Left ventricle myocardium superior (tissue), 1 donor: ENCODE measurements around the gene SLC12A1. TPM values are rescaled to one million over a fixed set of nuclear protein-coding genes. Genes with fewer than 3 reads are reported as not detected.
"Not testable (repeated sequence)": the region's sequence is repeated elsewhere in the genome, so short reads cannot be mapped to it uniquely, and the experiment has no call there.

Source experiments
- ATAC-seq: fragments of 200-7000 bp; cut with Tn5 transposase; one replicate; pipeline ENCODE4 v1.9.1; 2020; ENCODE audit warnings: mild to moderate bottlenecking, moderate library complexity
- DNase-seq: peaks from one replicate; pipeline ENCODE4 v3.0.0-alpha.2; 2020
- intact Hi-C: fragments of 100-400 bp; cut with micrococcal nuclease; formaldehyde crosslinking; loops from one replicate; pipeline ENCODE4 v1.11.0; 2022
- total RNA-seq: library from RNA; stranded (reverse); fragmentation: NEBNext Ultra II Directional; extraction: Animal tissue kit (Norgen Biotek cat#: 25700); gene quantifications from one replicate; pipeline ENCODE4 v1.2.1, GENCODE V29; 2021
- donor health status: DM: no; HTN: yes; CAD: no; lungs with severe emphysema.

The SLC12A1 gene
- total RNA-seq, 1 donor from 2014 or later, result not detected

- intact Hi-C loops, result no loop called here
- no peak for ATAC-seq
- no peak for DNase-seq
Observed at GRCh38 chr15:48292458-48292857, 86.4 kb downstream of the SLC12A1 start.

GRCh38 chr15:48297668-48298067 lies 91.6 kb downstream of the SLC12A1 start:
- DNase-seq, result no peak
- intact Hi-C loops, result no loop called here
- ATAC-seq, result no peak

GRCh38 chr15:48298914-48299313 lies 92.8 kb downstream of the SLC12A1 start:
- no peak for ATAC-seq
- no peak for DNase-seq
- intact Hi-C loops, result no loop called here

GRCh38 chr15:48300038-48300437 lies 93.9 kb downstream of the SLC12A1 start:
- intact Hi-C loops, result no loop called here
- DNase-seq, result no peak

GRCh38 chr15:48304398-48304797 lies 98.3 kb downstream of the SLC12A1 start:
- DNase-seq (no peak), ATAC-seq (no peak)
- intact Hi-C loops, result no loop called here

More at GRCh38 chr15:48300038-48300437, 93.9 kb downstream of the SLC12A1 start:
- ATAC-seq, result no peak

DNA sequence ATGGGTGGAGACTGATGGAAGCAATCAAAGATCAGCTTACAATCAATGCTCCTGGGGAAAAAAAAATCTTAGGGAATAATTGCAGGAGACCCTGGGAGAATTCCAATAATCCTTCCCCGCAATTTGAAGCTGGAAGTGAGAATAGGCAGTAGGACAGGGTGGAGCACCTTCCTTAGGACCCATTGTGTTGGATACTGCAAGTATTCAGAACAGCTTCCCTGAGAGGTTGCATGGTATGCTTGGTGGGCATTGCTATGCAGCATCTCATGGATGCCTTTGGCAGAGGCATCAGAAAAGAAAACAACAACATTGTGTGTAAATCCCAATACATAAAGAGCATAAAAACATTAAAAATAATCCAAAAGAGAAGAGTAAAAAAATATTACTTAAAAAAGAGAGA lies 100.5 kb downstream of the SLC12A1 start:
- DNase-seq, result no peak
- intact Hi-C loops, result no loop called here
- ATAC-seq, result no peak

GRCh38 chr15:48307586-48307985 lies 101.5 kb downstream of the SLC12A1 start:
- DNase-seq, result no peak
- ATAC-seq, result no peak

DNA sequence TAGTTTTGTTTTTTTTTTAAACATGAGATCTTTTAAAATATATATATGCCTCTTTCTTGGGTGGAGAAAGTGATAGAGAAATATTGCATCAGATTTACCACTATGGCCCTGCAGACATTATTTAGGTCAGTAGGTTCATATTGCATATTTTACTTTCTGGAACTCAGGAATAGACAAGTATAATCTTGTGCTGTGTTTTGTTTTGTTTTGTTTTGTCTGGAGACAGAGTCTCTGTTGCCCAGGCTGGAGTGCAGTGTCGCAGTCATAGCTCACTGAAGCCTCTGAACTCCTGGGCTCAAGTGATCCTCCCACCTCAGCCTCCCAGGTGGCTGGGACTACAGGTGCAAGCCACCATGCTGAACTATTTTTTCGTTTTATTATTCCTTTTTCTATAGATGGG lies 103.6 kb downstream of the SLC12A1 start:
- DNase-seq (no peak), ATAC-seq (no peak)
- intact Hi-C loops, result no loop called here

More at GRCh38 chr15:48307586-48307985, 101.5 kb downstream of the SLC12A1 start:
- intact Hi-C loops, result no loop called here

- ATAC-seq, result no peak
- intact Hi-C loops, result no loop called here
- DNase-seq, result no peak
Observed at GRCh38 chr15:48313216-48313615, 107.1 kb downstream of the SLC12A1 start.

DNA sequence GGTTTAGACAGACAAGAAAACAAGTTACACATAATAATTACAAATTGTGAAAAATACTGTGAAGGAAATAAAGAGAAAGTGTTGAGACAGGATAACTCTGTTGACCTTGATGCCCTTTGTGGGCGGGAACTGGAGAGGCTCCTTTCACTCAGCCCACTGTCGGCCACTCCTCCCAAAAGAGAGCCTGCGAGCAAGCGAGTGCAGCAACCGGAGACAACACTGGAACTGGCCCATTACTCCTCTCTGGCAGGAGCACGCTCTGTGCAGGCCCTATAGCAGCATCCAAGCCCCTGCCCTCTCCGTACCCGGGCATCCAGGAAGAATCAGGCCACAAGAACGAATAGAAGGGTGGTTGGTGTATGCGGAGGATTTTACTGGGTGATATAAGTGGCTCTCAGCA lies 108.9 kb downstream of the SLC12A1 start:
- DNase-seq (no peak), ATAC-seq (no peak)
- intact Hi-C loops, result no loop called here

DNA sequence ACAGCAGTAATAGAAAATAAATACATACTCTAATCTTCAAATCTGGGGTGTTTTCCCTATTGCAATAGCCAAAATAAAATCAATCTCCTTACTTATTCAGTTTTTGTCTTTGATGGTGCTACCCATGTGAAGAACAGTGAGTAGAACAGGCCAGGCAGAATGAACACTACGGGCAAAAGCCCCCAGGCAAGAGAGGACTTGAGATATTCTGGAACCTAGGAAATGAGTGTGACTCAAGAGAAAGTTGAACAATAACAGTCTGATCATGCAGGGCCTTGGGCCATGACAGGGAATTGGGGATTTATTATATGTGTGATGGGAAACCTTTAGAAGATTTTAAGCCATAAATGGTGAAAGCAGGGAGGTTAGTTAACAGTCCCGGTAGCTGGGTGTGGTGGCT lies 111.1 kb downstream of the SLC12A1 start:
- DNase-seq (no peak), ATAC-seq (no peak)
- intact Hi-C loops, result no loop called here

GRCh38 chr15:48318131-48318530 lies 112.0 kb downstream of the SLC12A1 start:
- intact Hi-C loops, result no loop called here
- no peak for ATAC-seq
- DNase-seq, result no peak

DNA sequence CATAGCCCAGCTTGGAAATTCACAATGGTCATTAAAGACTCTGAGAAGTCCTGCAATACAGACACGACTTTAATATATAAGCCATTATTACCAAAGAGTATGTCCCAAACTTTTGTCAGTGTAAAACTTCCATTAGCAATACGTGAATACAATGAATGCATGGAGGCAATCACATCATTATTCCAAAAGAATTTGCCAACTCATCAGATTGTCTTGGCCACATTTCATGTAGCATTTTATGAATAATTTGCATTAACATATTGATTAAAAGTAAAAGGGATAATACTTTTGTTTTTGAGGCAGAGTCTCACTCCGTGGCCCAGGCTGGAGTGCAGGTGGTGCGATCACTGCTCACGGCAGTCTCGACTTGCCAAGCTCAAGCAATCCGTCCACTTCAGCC lies 117.2 kb downstream of the SLC12A1 start:
- DNase-seq (no peak), ATAC-seq (no peak)
- intact Hi-C loops, result no loop called here

GRCh38 chr15:48324949-48325348 lies 118.8 kb downstream of the SLC12A1 start:
- no peak for ATAC-seq
- DNase-seq, result no peak
- intact Hi-C loops, result no loop called here

DNA sequence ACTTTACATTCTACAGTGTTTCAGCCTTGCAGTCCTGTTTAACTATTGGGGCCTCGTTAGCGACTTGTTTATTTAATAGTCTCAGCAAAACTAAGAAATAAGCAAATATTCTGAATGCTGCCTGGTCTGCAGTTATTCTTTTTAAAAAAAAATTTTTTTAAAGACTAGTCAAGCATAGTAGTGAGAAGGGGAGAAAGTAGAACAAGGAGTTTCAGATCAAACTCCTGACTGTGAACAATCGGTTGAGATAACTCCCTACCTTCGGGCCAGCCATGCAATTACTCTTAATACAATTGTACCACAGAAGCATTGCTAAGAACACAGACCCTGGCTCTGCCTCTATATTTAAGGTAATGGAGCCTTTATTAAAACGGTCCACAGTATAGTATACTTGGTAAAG lies 119.3 kb downstream of the SLC12A1 start:
- ATAC-seq, result no peak
- intact Hi-C loops, result no loop called here

DNA sequence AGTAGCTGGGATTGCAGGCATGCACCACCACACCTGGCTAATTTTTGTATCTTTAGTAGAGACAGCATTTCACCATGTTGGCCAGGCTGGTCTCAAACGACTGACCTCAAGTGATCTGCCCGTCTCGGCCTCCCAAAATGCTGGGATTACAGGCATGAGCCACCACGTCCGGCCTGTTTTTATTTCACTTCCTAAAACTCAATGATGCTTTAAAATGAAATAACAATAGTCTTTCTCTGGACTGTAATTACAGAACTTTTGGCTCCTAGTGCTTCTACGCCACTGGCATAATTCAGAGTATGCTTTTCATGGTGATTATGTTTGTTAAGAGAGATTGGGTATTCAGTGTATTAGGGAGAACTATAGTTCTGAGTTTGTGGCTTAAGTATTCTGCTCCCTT lies 120.1 kb downstream of the SLC12A1 start:
- intact Hi-C loops, DNase-seq, ATAC-seq: not testable (repeated sequence)

More for the DNA sequence above, 119.3 kb downstream of the SLC12A1 start:
- no peak for DNase-seq

GRCh38 chr15:48330105-48330785 lies 124.1 kb downstream of the SLC12A1 start:
- ATAC-seq (no peak), DNase-seq (no peak)
- intact Hi-C loops, result no loop called here

GRCh38 chr15:48330855-48331795 lies 125.0 kb downstream of the SLC12A1 start, which contains the start of gene DUT:
TSS of gene DUT (plus strand) at chr15:48331429. CDS start at chr15:48331516, 87 bp downstream.
- DNase-seq (peak; percentile 93), ATAC-seq (peak; percentile 98)
- intact Hi-C loops, result no loop called here

GRCh38 chr15:48331796-48332641 lies 125.9 kb downstream of the SLC12A1 start:
- ATAC-seq (peak; percentile 85), DNase-seq (peak; percentile 71)
- intact Hi-C loops, result no loop called here
